ENCODE data around the gene PLCH1. TPM values are rescaled to one million over a fixed set of nuclear protein-coding genes. Genes with fewer than 3 reads are reported as not detected.
A peak's percentile ranks its signal among the peaks of the same experiment; 100 is the strongest.
"Not testable (repeated sequence)": the region's sequence is repeated elsewhere in the genome, so short reads cannot be mapped to it uniquely, and the experiment has no call there.

The PLCH1 gene
- total and polyA plus RNA-seq, 5 donors = 1.1 to 6.3 (median 3.4) TPM

DNA sequence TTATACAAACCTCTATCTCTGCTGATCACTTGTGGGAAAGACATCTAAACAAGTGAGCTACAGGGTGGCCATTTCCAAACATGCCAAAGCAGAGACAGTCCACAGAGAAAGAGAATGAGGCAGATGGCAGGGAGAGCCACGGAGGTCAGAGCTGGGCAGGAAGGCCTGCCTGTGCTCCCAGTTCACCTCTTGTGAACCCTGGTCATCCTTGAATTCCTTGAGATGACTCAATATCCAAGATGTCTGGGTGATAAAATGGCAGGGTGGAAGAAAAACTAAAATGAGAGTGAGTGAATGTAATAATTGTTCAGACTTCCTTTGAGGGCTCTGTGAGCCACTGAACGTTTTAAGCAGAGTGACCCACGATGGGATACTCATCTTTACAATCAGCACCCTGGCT is 104.8 kb downstream of the PLCH1 start:
- Histone ChIP-seq H3K4me3 (ENCODE audit: low read length) (no peak overlapping the region), H3K27ac (ENCODE audit: low read length) (no peak overlapping the region), H3K9me3 (ENCODE audit: control insufficient read depth, low read length) (no peaks in the 10 kb centered on the region), H3K27me3 (ENCODE audit: control insufficient read depth, insufficient read depth) (no peaks in the 10 kb centered on the region), H3K4me1 (ENCODE audit: control insufficient read depth, insufficient read depth, low read length) (no peaks in the 10 kb centered on the region)
- WGBS = 69% methylated on average over 3 of the region's 3 CpGs
- no peak for ATAC-seq
- intact Hi-C loops (cut with DNase I) = no loop called here
- no peak for DNase-seq

DNA sequence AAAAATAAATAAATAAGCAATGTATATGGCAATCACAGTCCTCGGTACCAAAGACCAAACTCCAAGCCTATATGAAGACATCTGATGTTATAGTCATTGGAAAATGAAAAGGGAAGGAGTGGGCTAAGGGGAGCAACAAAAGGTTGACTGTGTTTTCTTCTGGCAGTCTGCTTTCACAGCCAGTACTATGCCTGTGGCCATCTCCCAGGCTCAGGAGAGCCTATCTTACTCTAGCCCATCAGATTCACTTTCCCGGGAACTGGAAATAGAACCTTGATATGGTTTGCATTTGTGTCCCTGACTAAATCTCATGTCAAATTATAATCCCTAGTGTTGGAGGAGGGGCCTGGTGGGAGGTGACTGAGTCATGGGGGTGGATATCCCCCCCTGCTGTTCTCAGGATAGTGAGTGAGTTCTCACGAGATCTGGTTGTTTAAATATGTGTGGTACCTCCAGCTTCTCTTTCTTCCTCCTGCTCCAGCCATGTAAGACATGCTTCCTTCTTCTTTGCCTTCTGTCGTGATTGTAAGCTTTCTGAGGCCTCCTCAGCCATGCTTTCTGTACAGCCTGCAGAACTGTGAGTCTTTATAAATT is 105.3 kb downstream of the PLCH1 start:
- Histone ChIP-seq H3K27me3 (ENCODE audit: control insufficient read depth, insufficient read depth) (no peaks in the 10 kb centered on the region), H3K27ac (ENCODE audit: low read length) (no peak overlapping the region), H3K4me1 (ENCODE audit: control insufficient read depth, insufficient read depth, low read length) (no peaks in the 10 kb centered on the region), H3K9me3 (ENCODE audit: control insufficient read depth, low read length) (no peaks in the 10 kb centered on the region), H3K4me3 (ENCODE audit: low read length) (no peak overlapping the region)
- WGBS = 71% methylated on average over 4 of the region's 4 CpGs
- intact Hi-C loops (cut with DNase I) = no loop called here
- ATAC-seq = no peak
- no peak for DNase-seq

DNA sequence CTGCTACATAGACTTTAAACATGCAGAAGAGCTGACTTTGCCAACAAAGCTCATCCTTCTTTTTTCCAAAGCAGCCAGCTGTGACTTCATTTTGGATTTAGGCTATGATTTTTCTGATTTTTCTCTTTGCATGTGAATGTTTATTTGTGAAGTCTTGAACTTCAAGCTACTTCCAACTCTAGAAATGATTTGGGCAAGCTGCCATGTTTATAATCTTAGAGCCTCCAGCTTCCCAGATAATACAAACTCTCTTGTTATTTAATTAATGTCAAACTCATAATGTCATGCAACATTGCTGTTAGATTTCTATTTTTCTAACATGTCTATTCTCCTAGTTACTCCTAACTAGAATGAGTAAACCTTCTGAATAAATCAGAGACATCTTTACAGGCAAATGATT is 106.4 kb downstream of the PLCH1 start:
- H3K4me3 ChIP-seq (ENCODE audit: low read length); H3K27ac ChIP-seq (ENCODE audit: low read length); intact Hi-C loops (cut with DNase I); DNase-seq; H3K27me3 ChIP-seq (ENCODE audit: control insufficient read depth, insufficient read depth); H3K9me3 ChIP-seq (ENCODE audit: control insufficient read depth, low read length); ATAC-seq; H3K4me1 ChIP-seq (ENCODE audit: control insufficient read depth, insufficient read depth, low read length): not testable (repeated sequence)

DNA sequence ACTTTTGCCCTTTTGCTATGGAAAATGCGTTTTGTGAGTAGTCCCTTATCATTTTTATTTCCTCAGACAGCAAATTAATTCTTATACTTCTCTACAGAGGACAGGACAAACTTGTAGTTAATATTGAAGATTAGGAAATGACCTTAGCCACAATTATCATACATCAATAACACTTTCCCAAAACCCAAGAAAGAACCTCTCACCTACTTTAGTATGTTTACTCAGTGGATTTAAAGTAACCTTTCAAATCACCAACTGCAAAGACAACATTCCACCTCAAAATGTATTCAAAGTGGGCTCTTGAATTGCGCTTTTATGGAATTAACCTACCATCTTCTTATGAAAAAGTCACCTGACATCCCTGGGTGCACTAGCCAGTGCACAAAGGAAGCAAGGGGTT is 107.3 kb downstream of the PLCH1 start:
- Histone ChIP-seq H3K4me1 (ENCODE audit: control insufficient read depth, insufficient read depth, low read length) (no peaks in the 10 kb centered on the region), H3K4me3 (ENCODE audit: low read length) (no peak overlapping the region), H3K9me3 (ENCODE audit: control insufficient read depth, low read length) (no peaks in the 10 kb centered on the region), H3K27me3 (ENCODE audit: control insufficient read depth, insufficient read depth) (no peaks in the 10 kb centered on the region), H3K27ac (ENCODE audit: low read length) (no peak overlapping the region)
- DNase-seq = no peak
- intact Hi-C loops (cut with DNase I) = no loop called here
- WGBS = 61% methylated on average over 2 of the region's 2 CpGs
- ATAC-seq = no peak

DNA sequence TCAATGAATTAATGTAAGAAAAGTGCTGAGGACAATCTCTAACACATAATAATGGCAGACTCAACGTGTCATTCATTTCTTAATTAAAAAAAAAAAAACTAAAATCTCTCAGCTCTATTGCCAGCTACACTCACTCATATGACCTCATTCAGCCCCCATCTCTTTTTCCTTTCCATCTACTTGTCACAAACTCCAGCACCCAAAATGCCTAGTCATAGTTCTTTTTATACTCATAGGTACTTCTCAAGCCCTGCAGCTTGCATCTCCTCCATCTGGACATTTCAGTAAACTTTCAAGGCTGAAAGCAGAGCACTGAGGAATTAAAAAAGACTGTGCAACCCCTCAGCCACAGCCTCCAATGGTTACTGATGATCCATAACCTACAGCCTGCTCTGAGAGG is 109.8 kb downstream of the PLCH1 start:
- WGBS = 62% methylated on average over 1 of the region's 1 CpG
- H3K27ac ChIP-seq (ENCODE audit: low read length) = no peak overlapping the region
- H3K4me3 ChIP-seq (ENCODE audit: low read length) = no peak overlapping the region
- intact Hi-C loops (cut with DNase I) = no loop called here
- H3K9me3 ChIP-seq (ENCODE audit: control insufficient read depth, low read length) = no peaks in the 10 kb centered on the region
- DNase-seq (no peak), ATAC-seq (no peak)
- no peaks in the 10 kb centered on the region for H3K27me3 ChIP-seq (ENCODE audit: control insufficient read depth, insufficient read depth)
- H3K4me1 ChIP-seq (ENCODE audit: control insufficient read depth, insufficient read depth, low read length) = no peaks in the 10 kb centered on the region

DNA sequence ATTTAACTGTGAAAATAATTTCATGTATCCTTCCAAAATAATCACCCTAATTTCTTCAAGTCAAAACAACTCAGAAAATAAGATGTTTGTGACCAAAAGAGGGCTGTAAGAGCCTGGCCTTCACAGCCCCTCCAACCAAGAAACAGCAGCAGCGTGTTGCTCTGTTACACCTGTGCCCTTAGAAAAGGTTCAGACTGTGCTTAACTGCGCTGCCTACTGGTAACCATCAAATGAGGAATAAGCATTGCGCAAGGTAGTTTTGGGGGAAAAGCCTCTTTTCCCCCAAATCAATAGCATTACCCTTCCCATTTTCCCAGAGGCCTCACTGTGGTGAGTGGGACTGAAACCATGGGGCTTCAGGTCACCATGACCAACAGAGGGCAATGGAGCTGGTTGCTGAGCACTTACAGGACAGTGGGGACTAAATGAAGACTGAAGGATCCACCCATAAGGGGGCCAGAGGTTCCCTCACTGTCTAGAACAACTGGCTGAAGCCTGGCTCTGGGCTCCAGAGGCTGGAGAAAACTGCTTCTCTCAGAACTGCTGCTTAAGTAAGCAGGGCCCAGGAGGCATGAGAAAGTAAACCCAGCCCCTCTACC is 110.7 kb downstream of the PLCH1 start:
- 94% methylated on average over 3 of the region's 3 CpGs for WGBS
- ATAC-seq = peak in 1 of 2 donors; percentile 48
- intact Hi-C loops (cut with DNase I) = no loop called here

DNA sequence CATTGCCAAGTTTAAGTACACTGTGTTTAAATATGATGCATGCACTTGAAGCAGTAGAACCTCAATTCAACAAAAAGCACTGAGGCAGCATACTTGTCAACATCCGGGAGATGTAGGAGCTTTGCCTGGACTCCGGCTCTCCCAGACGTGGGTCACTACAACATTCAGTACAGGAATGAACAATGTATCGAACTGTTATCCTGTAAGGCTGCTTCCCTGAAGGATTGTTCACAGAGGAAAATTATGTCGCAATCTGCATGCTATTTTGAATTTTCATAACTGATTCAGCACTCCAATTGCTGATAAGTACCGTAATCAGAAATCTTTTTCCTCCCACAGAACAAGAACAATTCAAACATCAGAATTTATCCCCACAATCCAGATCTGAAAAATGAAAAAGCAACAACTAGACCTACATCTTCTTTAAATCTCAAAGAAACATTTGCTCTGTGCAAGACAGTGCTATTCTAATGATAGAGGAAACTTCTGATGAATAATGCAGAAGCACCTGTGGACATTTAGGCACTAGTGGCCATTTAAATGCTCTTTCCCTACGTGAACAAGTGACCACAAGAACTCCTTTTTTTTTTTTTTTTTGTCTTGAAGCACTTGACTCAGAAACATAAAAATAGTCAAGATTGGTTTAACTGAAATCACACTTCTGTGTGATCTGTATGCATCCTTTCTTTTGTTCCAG is 113.4 kb downstream of the PLCH1 start:
- Histone ChIP-seq H3K9me3 (ENCODE audit: control insufficient read depth, low read length) (no peaks in the 10 kb centered on the region), H3K4me1 (ENCODE audit: control insufficient read depth, insufficient read depth, low read length) (no peaks in the 10 kb centered on the region), H3K27me3 (ENCODE audit: control insufficient read depth, insufficient read depth) (no peaks in the 10 kb centered on the region), H3K27ac (ENCODE audit: low read length) (no peak overlapping the region), H3K4me3 (ENCODE audit: low read length) (no peak overlapping the region)
- DNase-seq (no peak), ATAC-seq (peak in 1 of 2 donors; percentile 22)
- WGBS = 52% methylated on average over 7 of the region's 7 CpGs
- intact Hi-C loops (cut with DNase I) = no loop called here

More for the DNA sequence above, 110.7 kb downstream of the PLCH1 start:
- H3K4me3 ChIP-seq (ENCODE audit: low read length) = no peak overlapping the region
- no peak for DNase-seq
- no peak overlapping the region for H3K27ac ChIP-seq (ENCODE audit: low read length)
- no peaks in the 10 kb centered on the region for H3K4me1 ChIP-seq (ENCODE audit: control insufficient read depth, insufficient read depth, low read length)
- H3K9me3 ChIP-seq (ENCODE audit: control insufficient read depth, low read length) = no peaks in the 10 kb centered on the region
- H3K27me3 ChIP-seq (ENCODE audit: control insufficient read depth, insufficient read depth) = no peaks in the 10 kb centered on the region

DNA sequence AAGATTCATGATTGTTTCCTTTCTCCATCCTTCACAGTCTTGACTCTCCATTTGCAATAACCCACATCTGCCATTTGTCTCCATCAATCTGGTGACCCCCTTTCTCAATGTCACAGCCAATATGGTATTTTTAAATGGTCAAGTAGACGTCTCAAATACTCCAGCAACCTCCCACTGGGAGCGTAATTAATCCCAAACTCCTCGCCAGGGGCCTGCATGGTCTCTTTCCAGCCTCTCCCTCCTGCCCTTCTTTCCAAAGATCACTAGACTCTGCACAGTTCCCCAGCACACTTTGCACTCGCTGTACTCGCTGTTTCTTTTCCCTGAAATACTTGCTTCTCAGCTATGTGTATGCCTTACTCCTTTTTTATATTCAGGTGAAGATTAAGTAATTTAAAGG is 115.3 kb downstream of the PLCH1 start:
- 46% methylated on average over 5 of the region's 5 CpGs for WGBS
- ATAC-seq = peak in 1 of 2 donors; percentile 38
- DNase-seq = no peak
- Histone ChIP-seq H3K4me1 (ENCODE audit: control insufficient read depth, insufficient read depth, low read length) (no peaks in the 10 kb centered on the region), H3K27me3 (ENCODE audit: control insufficient read depth, insufficient read depth) (no peaks in the 10 kb centered on the region), H3K9me3 (ENCODE audit: control insufficient read depth, low read length) (no peaks in the 10 kb centered on the region), H3K27ac (ENCODE audit: low read length) (no peak overlapping the region), H3K4me3 (ENCODE audit: low read length) (no peak overlapping the region)
- intact Hi-C loops (cut with DNase I) = no loop called here

DNA sequence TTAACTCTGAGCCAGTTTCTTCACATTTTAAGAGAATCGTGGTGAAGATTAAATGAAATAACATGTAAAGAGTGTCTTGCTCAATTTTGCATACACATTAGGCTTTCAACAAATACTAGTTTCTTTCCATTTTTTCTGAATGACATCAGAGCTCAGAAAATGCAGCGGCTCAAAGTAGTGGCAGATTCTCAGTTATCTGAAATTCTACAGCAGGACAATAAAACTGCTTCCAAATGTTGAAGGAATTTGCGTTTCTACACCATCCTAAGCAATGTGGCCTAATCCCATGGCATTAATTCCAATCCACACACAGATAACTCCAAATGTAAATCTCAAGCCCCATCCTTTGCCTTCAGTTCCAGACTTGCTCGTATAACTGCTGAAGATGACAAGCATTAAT is 115.8 kb downstream of the PLCH1 start:
- DNase-seq = no peak
- Histone ChIP-seq H3K4me1 (ENCODE audit: control insufficient read depth, insufficient read depth, low read length) (no peaks in the 10 kb centered on the region), H3K9me3 (ENCODE audit: control insufficient read depth, low read length) (no peaks in the 10 kb centered on the region), H3K27ac (ENCODE audit: low read length) (no peak overlapping the region), H3K4me3 (ENCODE audit: low read length) (no peak overlapping the region), H3K27me3 (ENCODE audit: control insufficient read depth, insufficient read depth) (no peaks in the 10 kb centered on the region)
- intact Hi-C loops (cut with DNase I) = no loop called here
- no peak for ATAC-seq
- WGBS = 54% methylated on average over 4 of the region's 4 CpGs

DNA sequence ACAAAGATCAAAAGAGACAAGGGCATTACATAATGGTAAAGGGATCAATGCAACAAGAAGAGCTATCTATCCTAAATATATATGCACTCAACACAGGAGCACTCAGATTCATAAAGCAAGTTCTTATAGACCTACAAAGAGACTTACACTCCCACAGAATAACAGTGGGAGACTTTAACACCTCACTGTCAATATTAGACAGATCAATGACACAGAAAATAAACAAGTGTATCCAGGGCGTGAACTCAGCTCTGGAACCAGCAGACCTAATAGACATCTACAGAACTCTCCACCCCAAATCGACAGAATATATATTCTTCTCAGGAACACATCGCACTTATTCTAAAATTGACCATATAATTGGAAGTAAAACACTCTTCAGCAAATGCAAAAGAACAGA is 122.2 kb downstream of the PLCH1 start:
- WGBS = 65% methylated on average over 3 of the region's 3 CpGs

DNA sequence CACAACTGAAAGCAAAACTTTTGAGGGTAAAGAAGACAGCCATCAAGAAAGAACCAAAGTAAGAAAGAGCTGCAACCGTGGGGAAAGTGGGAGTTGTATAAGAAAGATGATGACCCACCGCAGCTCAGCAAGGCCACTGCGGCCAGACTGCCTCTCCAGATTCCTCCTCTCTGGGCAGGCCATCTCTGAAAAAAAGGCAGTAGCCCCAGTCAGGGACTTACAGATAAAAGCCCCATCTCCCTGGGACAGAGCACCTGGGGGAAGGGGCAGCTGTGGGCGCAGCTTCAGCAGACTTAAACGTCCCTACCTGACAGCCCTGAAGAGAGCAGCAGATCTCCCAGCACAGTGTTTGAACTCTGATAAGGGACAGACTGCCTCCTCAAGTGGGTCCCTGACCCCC is 124.3 kb downstream of the PLCH1 start:
- H3K4me1 ChIP-seq (ENCODE audit: control insufficient read depth, insufficient read depth, low read length); H3K27ac ChIP-seq (ENCODE audit: low read length); intact Hi-C loops (cut with DNase I); H3K9me3 ChIP-seq (ENCODE audit: control insufficient read depth, low read length); H3K4me3 ChIP-seq (ENCODE audit: low read length); H3K27me3 ChIP-seq (ENCODE audit: control insufficient read depth, insufficient read depth); ATAC-seq; DNase-seq: not testable (repeated sequence)
- WGBS = 54% methylated on average over 5 of the region's 5 CpGs

More for the DNA sequence above, 122.2 kb downstream of the PLCH1 start:
- H3K4me3 ChIP-seq (ENCODE audit: low read length); H3K4me1 ChIP-seq (ENCODE audit: control insufficient read depth, insufficient read depth, low read length); DNase-seq; H3K9me3 ChIP-seq (ENCODE audit: control insufficient read depth, low read length); H3K27me3 ChIP-seq (ENCODE audit: control insufficient read depth, insufficient read depth); ATAC-seq; H3K27ac ChIP-seq (ENCODE audit: low read length); intact Hi-C loops (cut with DNase I): not testable (repeated sequence)

Data from right cardiac atrium (tissue), 5 donors.